Stimulated activated naive B cell treated with anti-CD40 and anti-IgM and Interleukin-4, amounts not matched to agents 10 μg/mL and 1 μg/mL and 100 μg/mL, for 72 hours (primary cell): ENCODE results near the gene PRAMEF8.
A peak's percentile ranks its signal among the peaks of the same experiment; 100 is the strongest.
"Not testable (repeated sequence)": the region's sequence is repeated elsewhere in the genome, so short reads cannot be mapped to it uniquely, and the experiment has no call there.

Experiments
- ATAC-seq, 2 donors: fragments of 150-1000 bp; cut with Tn5 transposase; replicated peaks; 2 replicates each; pipeline ENCODE4 v1.10.0; 2021; ENCODE audit warnings: moderate library complexity in 1 of 2
- DNase-seq: peaks from one replicate; pipeline ENCODE4 v3.0.0; 2021
- H3K27ac Mint-ChIP-seq: one replicate; pipeline ENCODE4 v1.8.0; 2022; ENCODE audit warnings: mild to moderate bottlenecking, mixed read lengths
- H3K27me3 Mint-ChIP-seq, 2 donors: one replicate each; pipeline ENCODE4 v1.8.0; 2022; ENCODE audit warnings: mixed read lengths in 2 of 2
- H3K36me3 Mint-ChIP-seq, 2 donors: one replicate each; pipeline ENCODE4 v1.8.0; 2022; ENCODE audit warnings: mixed read lengths in 2 of 2, mild to moderate bottlenecking in 1 of 2
- H3K4me1 Mint-ChIP-seq, 2 donors: one replicate each; pipeline ENCODE4 v1.8.0; 2022; ENCODE audit warnings: mixed read lengths in 2 of 2, mild to moderate bottlenecking in 1 of 2
- H3K4me3 Mint-ChIP-seq, 2 donors: one replicate each; pipeline ENCODE4 v1.8.0; 2022; ENCODE audit warnings: mild to moderate bottlenecking in 2 of 2, mixed read lengths in 2 of 2, moderate library complexity in 1 of 2
- H3K9me3 Mint-ChIP-seq, 2 donors: one replicate each; pipeline ENCODE4 v1.8.0; 2022; ENCODE audit warnings: mixed read lengths in 2 of 2, mild to moderate bottlenecking in 1 of 2

Gene PRAMEF8

DNA sequence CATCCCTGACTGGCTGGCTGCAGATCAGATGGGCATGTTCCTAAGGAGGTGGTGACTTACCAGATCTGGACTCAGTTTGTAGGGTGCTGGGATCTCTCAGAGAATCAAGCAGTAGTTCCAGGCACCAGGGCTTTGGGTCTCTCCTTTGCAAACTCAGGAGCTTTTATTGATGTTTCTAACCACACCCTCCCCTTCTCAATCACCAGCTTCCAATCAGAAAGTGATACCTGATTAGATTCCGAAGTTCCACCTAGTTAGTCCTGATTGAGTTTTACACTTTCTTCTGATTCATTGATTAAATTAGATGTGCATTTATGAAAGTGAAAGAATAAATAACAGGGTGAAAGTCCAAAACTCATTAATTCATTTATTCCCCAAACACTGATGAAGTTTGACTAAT is at the start of gene PRAMEF8:
Gene PRAMEF8, minus strand, starts transcription at position 101 of the 400 bp plus-strand sequence. CDS start 1,046 bp downstream, outside the sequence.
- H3K27ac Mint-ChIP-seq, ATAC-seq, H3K4me1 Mint-ChIP-seq, DNase-seq, H3K27me3 Mint-ChIP-seq, H3K4me3 Mint-ChIP-seq, H3K9me3 Mint-ChIP-seq, H3K36me3 Mint-ChIP-seq: not testable (repeated sequence)

DNA sequence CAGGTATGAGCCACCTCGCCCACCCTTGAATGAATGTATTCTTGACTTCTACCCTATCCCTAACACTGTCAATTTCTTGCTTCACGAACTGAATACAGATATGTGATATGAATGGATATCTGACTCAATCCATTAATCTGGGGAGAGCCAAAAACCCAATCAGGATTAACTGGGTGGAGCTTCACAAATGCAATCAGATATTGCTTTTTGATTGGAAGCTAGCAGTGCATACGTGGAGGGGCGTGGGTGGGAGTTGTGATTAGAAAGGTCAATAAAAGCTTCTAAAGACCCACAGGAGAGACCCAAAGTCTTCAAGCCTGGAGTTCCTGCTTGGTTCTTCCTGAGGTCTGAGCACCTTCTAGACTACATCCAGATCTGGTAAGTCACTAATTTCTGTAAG is 30.3 kb upstream of the PRAMEF8 start, which contains the start of gene PRAMEF15:
Gene PRAMEF15, plus strand, starts transcription at position 301 of the 400 bp plus-strand sequence. CDS start 2,827 bp downstream, outside the sequence.
- not testable (repeated sequence) for H3K4me3 Mint-ChIP-seq, ATAC-seq, H3K4me1 Mint-ChIP-seq, H3K27ac Mint-ChIP-seq, H3K9me3 Mint-ChIP-seq, H3K36me3 Mint-ChIP-seq, DNase-seq
- peaks cover 3 to 12% of the 10 kb centered on the region in 2 donors for H3K27me3 Mint-ChIP-seq

DNA sequence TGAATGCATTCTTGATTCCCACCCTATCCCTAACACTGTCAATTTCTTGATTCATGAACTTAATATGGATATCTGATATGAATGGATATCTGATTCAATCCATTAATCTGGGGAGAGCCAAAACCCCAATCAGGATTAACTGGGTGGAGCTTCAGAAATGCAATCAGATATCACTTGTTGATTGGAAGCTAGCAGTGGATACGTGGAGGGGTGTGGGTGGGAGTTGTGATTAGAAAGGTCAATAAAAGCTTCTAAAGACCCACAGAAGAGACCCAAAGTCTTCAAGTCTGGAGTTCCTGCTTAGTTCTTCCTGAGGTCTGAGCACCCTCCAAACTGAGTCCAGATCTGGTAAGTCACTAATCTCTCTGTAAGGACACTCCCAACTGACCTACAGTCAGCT is 18.3 kb upstream of the PRAMEF8 start, which contains the start of gene PRAMEF33:
Gene PRAMEF33, plus strand, starts transcription at position 301 of the 400 bp plus-strand sequence. CDS start 2,416 bp downstream, outside the sequence.
- not testable (repeated sequence) for H3K27me3 Mint-ChIP-seq, H3K4me1 Mint-ChIP-seq, DNase-seq, H3K4me3 Mint-ChIP-seq, H3K27ac Mint-ChIP-seq, ATAC-seq, H3K36me3 Mint-ChIP-seq, H3K9me3 Mint-ChIP-seq

DNA sequence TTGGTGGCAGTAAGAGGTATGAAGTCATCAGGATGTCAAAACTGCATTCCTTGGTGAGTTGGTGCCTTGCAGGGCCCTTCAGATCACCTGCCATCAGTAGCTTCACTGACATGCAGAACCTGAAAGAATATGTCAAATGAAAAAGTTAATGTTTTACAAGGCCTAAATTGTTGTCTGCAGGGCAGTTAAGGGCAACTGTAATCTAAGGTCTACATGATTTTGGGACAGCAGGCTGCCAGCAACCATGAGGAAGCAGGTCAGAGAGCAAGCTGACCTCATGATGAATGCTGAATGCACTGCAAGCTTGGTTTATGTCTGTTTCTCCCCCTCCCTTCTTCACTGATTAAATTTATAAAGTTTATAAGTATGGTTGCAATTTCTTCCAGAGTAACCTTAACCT is 17.3 kb upstream of the PRAMEF8 start:
- H3K27ac Mint-ChIP-seq, H3K27me3 Mint-ChIP-seq, H3K9me3 Mint-ChIP-seq: not testable (repeated sequence)

DNA sequence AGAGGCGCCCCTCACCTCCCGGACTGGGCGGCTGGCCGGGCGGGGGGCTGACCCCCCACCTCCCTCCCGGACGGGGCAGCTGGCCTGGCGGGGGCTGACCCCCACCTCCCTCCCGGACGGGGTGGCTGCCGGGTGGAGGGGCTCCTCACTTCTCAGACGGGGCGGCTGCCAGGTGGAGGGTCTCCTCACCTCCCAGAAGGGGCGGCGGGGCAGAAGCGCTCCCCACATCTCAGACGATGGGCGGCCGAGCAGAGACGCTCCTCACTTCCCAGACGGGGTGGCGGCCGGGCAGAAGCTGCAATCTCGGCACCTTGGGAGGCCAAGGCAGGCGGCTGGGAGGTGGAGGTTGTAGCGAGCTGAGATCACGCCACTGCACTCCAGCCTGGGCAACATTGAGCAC is 13.8 kb upstream of the PRAMEF8 start:
- DNase-seq, H3K4me3 Mint-ChIP-seq, H3K27ac Mint-ChIP-seq, H3K36me3 Mint-ChIP-seq, H3K4me1 Mint-ChIP-seq, H3K9me3 Mint-ChIP-seq, H3K27me3 Mint-ChIP-seq, ATAC-seq: not testable (repeated sequence)

More for the DNA sequence above, 17.3 kb upstream of the PRAMEF8 start:
- DNase-seq, H3K4me1 Mint-ChIP-seq, H3K4me3 Mint-ChIP-seq, ATAC-seq, H3K36me3 Mint-ChIP-seq: not testable (repeated sequence)

DNA sequence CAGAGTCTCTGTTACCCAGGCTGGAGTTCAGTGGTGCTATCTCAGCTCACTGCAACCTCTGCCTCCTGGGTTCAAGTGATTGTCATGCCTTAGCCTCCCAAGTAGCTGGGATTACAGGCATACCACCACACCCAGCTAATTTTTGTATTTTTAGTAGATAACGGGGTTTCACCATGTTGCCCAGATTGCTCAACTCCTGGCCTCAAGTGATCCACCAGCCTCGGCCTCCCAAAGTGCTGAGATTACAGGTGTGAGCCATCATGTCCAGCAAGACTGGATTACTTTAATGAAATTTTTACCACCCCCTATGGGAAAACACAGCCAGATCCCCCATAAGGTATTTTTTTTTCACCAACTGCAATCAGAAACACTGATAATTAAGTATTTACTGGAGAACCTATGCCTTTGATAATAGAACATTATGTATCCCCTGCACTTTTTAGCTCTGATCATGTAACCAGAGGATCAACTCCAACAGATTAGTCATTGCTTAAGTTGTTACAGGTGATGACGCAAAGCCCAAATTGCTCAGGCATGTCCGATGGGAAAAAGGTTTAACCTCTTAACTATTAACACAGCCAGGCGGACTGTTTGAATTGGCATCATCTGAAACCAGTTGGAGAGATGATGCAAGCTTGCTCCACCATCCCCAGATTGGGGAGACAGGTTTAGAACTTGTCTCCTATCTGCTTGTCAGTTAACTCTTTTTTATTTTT is 12.4 kb upstream of the PRAMEF8 start:
- ATAC-seq, DNase-seq, H3K27ac Mint-ChIP-seq, H3K4me3 Mint-ChIP-seq, H3K4me1 Mint-ChIP-seq, H3K36me3 Mint-ChIP-seq, H3K9me3 Mint-ChIP-seq, H3K27me3 Mint-ChIP-seq: not testable (repeated sequence)

DNA sequence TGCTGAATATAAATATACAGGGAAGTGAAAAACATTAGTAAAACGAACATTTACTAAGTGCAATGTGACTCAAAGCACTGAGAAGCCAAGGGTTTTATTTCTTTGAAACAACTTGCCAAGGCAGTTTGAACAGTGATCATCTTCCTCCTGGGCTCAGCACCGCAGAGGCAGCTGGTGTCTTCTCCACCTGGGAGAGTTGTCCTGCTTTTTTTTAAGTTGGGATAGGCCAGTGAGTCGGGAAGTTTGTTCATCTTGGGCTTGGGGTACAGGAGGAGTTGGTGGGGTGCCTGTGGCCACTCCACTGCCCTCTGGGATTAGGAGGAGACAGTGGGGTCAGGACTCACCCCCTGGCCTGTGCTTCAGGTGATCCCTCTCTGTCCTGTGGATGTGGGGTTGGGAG is 4.1 kb upstream of the PRAMEF8 start:
- not testable (repeated sequence) for ATAC-seq, H3K4me1 Mint-ChIP-seq, H3K4me3 Mint-ChIP-seq, H3K27ac Mint-ChIP-seq, H3K9me3 Mint-ChIP-seq, H3K27me3 Mint-ChIP-seq, H3K36me3 Mint-ChIP-seq, DNase-seq

DNA sequence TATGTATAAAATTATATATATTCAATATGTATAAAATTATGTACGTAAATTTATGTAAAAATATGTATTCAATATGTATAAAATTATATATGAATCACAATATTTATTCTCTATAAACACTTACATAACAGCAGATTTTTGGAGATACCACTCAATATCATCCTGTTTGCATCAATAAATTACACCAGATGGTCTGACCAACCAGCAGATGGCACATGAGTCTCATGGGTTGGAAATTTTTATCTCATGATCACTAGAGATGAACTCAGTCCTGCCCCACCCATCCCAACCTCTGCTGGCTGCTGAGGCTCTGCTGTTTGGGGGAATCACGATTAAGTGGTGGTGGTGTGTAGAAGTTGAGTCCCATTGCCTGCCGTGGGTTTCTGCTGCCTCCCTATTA is 5.3 kb downstream of the PRAMEF8 start:
- H3K27me3 Mint-ChIP-seq, H3K4me3 Mint-ChIP-seq, H3K4me1 Mint-ChIP-seq, ATAC-seq, H3K9me3 Mint-ChIP-seq, H3K27ac Mint-ChIP-seq, H3K36me3 Mint-ChIP-seq, DNase-seq: not testable (repeated sequence)

DNA sequence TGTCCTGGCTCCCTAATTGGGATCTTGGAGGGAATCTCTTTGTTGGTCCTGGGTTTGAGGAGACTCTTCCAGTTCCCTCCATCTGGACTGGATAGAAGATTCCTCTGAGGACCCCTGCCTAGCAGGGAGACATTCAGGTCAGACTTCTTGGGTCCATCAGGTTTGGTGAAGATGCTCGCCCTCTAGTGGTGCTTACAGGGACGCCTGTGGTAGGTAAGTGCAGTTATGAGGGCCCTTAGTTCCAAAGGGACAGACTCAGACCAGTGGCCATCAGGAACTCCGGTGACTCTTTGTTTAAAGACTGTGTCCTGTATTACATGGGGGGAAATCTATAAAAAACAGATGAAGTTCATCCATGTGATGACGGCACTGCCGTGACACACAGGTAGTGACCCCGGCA is 7.9 kb downstream of the PRAMEF8 start:
- H3K4me3 Mint-ChIP-seq, H3K4me1 Mint-ChIP-seq, H3K27me3 Mint-ChIP-seq, H3K9me3 Mint-ChIP-seq, H3K36me3 Mint-ChIP-seq, DNase-seq, H3K27ac Mint-ChIP-seq: not testable (repeated sequence)
- peak; percentile 53 to 58 for ATAC-seq

DNA sequence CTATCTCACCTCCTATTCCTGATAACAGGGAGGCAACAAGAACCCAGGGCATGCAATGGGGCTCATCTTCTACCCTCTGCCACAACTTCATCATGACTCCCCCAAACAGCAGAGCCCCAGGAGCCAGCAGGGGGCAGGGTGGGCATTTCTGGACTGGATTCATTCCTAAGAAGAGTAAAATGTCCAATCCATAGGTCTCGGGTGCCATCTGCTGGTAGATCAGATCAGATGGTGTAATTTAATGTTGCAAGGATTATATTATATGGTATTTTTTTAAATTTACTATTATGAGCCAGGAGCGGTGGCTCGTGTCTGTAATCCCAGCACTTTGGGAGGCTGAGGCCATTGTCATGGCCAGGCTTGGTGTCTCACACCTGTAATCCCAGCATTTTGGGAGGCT is 19.8 kb downstream of the PRAMEF8 start:
- DNase-seq, H3K27me3 Mint-ChIP-seq, H3K36me3 Mint-ChIP-seq, H3K4me1 Mint-ChIP-seq, H3K9me3 Mint-ChIP-seq, H3K4me3 Mint-ChIP-seq, H3K27ac Mint-ChIP-seq: not testable (repeated sequence)
- ATAC-seq: peak; percentile 53 to 61

DNA sequence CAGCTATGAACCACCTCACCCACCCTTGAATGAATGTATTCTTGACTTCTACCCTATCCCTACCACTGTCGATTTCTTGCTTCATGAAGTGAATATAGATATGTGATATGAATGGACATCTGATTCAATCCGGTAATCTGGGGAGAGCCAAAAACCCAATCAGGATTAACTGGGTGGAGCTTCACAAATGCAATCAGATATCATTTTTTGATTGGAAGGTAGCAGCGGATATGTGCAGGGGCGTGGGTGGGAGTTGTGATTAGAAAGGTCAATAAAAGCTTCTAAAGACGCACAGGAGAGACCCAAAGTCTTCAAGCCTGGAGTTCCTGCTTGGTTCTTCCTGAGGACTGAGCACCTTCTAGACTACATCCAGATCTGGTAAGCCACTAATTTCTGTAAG is 31.0 kb downstream of the PRAMEF8 start, which contains the start of gene PRAMEF5:
Gene PRAMEF5, plus strand, starts transcription at position 301 of the 400 bp plus-strand sequence. CDS start 5,071 bp downstream, outside the sequence.
- ATAC-seq, H3K27me3 Mint-ChIP-seq, H3K9me3 Mint-ChIP-seq, H3K4me1 Mint-ChIP-seq, DNase-seq, H3K4me3 Mint-ChIP-seq, H3K27ac Mint-ChIP-seq, H3K36me3 Mint-ChIP-seq: not testable (repeated sequence)

DNA sequence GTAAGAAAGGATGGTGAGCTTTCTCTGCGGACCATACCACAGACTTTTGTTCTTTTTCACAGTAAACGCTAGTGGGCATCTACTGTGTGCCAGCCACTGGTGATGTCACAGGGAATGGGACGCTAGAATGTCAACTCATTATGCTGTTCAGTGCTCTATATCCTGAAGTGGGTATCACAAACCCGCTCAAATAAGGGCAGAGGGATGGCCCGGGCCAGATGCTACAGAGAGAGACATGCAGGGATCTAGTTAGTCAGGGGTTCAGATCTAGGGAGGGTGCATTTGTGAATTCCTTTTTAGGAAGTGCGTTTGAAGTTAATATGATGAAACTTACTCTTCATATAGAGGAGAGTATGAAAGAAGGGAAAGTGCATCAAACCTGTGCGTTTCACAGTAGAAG is 37.8 kb downstream of the PRAMEF8 start:
- ATAC-seq, H3K27me3 Mint-ChIP-seq, H3K9me3 Mint-ChIP-seq, H3K4me3 Mint-ChIP-seq, H3K4me1 Mint-ChIP-seq, H3K27ac Mint-ChIP-seq, H3K36me3 Mint-ChIP-seq, DNase-seq: not testable (repeated sequence)

DNA sequence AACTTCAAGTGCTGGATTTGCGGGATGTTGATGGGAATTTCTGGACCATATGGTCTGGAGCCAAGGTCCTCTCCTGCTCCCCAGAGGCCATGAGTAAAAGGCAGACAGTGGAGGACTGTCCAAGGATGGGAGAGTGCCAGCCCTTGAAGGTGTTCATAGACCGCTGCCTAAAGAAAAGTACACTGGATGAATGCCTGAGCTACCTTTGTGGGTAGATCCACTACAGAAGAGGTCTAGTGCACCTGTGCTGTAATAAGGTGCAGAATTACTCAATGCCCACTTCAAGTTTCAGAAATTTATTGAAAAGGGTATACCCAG is 38.4 kb downstream of the PRAMEF8 start:
- ATAC-seq, H3K27me3 Mint-ChIP-seq, H3K27ac Mint-ChIP-seq, H3K36me3 Mint-ChIP-seq, H3K9me3 Mint-ChIP-seq, DNase-seq, H3K4me3 Mint-ChIP-seq, H3K4me1 Mint-ChIP-seq: not testable (repeated sequence)

DNA sequence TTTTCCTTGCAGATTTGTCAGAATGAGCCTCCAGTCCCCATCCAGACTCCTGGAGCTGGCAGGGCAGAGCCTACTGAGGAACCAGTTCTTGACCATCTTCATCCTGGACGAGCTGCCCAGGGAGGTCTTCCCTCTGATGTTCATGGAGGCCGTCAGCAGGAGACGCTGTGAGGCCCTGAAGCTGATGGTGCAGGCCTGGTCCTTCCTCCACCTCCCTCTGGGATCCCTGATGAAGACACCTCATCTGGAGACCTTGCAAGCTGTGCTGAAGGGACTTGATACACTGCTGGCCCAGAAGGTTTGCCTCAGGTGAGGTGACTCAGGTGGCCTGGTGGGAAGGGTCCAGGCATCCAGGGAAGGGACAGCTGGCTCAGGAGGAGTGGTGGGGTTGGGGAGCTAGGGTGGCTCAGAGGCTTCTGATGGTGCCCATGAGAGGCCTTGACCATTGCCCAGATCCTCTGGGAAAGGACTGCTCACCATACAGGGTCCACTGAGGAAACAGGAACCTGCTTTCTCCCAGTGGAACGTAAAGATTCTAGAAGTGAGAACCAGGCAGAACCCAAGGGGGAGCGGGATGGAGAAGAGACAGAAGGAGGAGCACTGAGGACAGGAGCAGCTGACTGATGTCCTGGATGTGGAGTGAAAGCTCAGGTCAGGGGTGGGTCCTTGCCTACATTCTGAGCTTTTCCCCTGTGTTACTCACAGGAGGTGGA is 38.9 kb downstream of the PRAMEF8 start:
- H3K9me3 Mint-ChIP-seq, DNase-seq, H3K27ac Mint-ChIP-seq, H3K4me3 Mint-ChIP-seq, H3K36me3 Mint-ChIP-seq, H3K4me1 Mint-ChIP-seq, H3K27me3 Mint-ChIP-seq, ATAC-seq: not testable (repeated sequence)
